SK-N-MC (cell line): ENCODE results near the gene NCAPG2.

Experiments
- EZH2 ChIP-seq: fragments of 200-600 bp; sonication (generic); IDR thresholded peaks from one replicate; pipeline ENCODE4 v1.6.1; 2017; ENCODE audit warnings: antibody characterized with exemption
- FOXP2 ChIP-seq: optimal IDR thresholded peaks from 2 replicates; pipeline ENCODE3; 2011; ENCODE audit warnings: mild to moderate bottlenecking, moderate library complexity; ENCODE audit not compliant: insufficient read depth; ENCODE audit errors: extremely low read length, control extremely low read depth
- POLR2AphosphoS5 ChIP-seq: IDR thresholded peaks from 2 replicates; pipeline ENCODE4 v1.6.1; 2012; ENCODE audit warnings: mild to moderate bottlenecking, low read depth, low read length, borderline replicate concordance

- TF ChIP-seq POLR2AphosphoS5 (no peak), EZH2 (no peak), FOXP2 (no peak)
Observed at GRCh38 chr7:158596745-158597144, 107.9 kb downstream of the NCAPG2 start.
